ENCODE results near the gene AQP1. TPM values are rescaled to one million over a fixed set of nuclear protein-coding genes. Genes with fewer than 3 reads are reported as not detected.

Gene AQP1
- polyA plus RNA-seq, 1 donor (not counting 4 experiments of a cell fraction or from before 2014, with no cell fraction given), result 0.07 TPM

DNA sequence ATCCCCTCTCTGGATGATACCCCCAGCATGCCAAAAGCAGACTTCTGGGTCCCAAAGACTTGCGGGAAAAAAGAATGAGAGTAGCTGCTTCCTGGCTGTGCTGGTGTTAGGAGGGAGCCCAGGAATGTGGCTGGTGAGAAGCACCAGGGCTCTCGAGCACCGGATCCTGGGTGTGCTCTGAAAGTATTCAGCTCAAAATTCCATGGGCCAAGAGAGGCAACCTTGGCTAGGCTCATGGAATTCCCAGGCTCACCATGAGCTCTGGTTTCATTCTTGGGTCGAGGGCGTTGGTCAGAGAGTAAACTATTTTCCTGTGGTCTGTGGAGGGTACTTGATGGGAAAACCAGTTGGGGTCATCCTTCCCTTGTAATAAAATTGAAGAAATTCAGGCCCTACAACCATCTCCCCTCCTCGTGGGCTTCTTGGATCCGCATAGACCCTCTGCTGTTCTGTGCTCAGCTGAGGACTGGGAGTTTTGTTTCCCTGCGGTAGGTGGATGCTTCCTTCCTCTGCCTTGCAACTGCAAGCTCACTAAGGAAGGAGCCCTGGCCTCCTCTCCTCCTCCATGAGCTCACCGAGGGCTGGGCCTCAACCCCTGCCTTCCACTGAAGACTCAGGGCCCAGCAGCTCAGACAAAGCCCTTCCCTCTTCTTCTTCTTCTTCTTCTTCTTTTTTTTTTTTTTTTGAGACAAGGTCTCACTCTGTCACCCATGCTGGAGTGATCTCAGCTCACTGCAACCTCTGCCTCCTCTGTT, 34.5 kb upstream of the AQP1 start:
- Histone ChIP-seq H3K9me1 (ENCODE audit: control insufficient read depth, extremely low read depth, insufficient read depth, low read length) (no peaks in the 10 kb centered on the region), H3K4me1 (ENCODE audit: control insufficient read depth, extremely low read depth, insufficient read depth, low read length) (no peaks in the 10 kb centered on the region), H3K36me3 (ENCODE audit: control insufficient read depth in 2 of 2, extremely low read depth in 1 of 2, insufficient read depth in 2 of 2, low read length in 2 of 2) (no peaks in the 10 kb centered on the region), H2AFZ (ENCODE audit: control insufficient read depth, low read length) (no peak overlapping the region), H3K79me2 (ENCODE audit: control insufficient read depth, insufficient read depth, low read length) (no peaks in the 10 kb centered on the region), H3K27ac (ENCODE audit: control insufficient read depth, insufficient read depth, low read length) (no peak overlapping the region), H3K9ac (ENCODE audit: control insufficient read depth, extremely low read depth, insufficient read depth, low read length) (no peak overlapping the region), H4K20me1 (ENCODE audit: control insufficient read depth, extremely low read depth, insufficient read depth, low read length) (no peaks in the 10 kb centered on the region), H3K9me3 (ENCODE audit: control insufficient read depth, low read depth, low read length) (no peaks in the 10 kb centered on the region), H3K4me2 (ENCODE audit: control insufficient read depth, extremely low read depth, insufficient read depth, low read depth, low read length) (no peak overlapping the region), H3K4me3 (ENCODE audit: control insufficient read depth in 2 of 3, extremely low read depth in 1 of 3, insufficient read depth in 2 of 3, low read depth in 1 of 3, low read length in 3 of 3) (no peak overlapping the region), H3K27me3 (ENCODE audit: control insufficient read depth, extremely low read depth, insufficient read depth, low read length) (no peaks in the 10 kb centered on the region)
- dilution Hi-C loops (cut with MboI; ENCODE audit: extremely low pct_ligation_motif_present, low sequenced_read_pairs), result no loop called here
- TF ChIP-seq, protein P1, sequence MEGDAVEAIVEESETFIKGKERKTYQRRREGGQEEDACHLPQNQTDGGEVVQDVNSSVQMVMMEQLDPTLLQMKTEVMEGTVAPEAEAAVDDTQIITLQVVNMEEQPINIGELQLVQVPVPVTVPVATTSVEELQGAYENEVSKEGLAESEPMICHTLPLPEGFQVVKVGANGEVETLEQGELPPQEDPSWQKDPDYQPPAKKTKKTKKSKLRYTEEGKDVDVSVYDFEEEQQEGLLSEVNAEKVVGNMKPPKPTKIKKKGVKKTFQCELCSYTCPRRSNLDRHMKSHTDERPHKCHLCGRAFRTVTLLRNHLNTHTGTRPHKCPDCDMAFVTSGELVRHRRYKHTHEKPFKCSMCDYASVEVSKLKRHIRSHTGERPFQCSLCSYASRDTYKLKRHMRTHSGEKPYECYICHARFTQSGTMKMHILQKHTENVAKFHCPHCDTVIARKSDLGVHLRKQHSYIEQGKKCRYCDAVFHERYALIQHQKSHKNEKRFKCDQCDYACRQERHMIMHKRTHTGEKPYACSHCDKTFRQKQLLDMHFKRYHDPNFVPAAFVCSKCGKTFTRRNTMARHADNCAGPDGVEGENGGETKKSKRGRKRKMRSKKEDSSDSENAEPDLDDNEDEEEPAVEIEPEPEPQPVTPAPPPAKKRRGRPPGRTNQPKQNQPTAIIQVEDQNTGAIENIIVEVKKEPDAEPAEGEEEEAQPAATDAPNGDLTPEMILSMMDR (optimal IDR thresholded peaks at IDR 0.05 in 1 of 3, IDR thresholded peaks at IDR 0.05 in 1 of 3, conservative IDR thresholded peaks at IDR 0.05 in 1 of 3; ENCODE audit: extremely low read depth in 1 of 3, insufficient read depth in 2 of 3, low read length in 3 of 3), result no peak
- no peak for TF ChIP-seq EZH2 (IDR thresholded peaks at IDR 0.05; ENCODE audit: low read length)
- FAIRE-seq (no peak), DNase-seq (ENCODE audit: low read depth, low spot score) (no peak)

GRCh38 chr7:30877993-30878392, 33.7 kb upstream of the AQP1 start:
- TF ChIP-seq EZH2 (IDR thresholded peaks at IDR 0.05; ENCODE audit: low read length), result no peak
- TF ChIP-seq, protein P1 (optimal IDR thresholded peaks at IDR 0.05 in 1 of 3, IDR thresholded peaks at IDR 0.05 in 1 of 3, conservative IDR thresholded peaks at IDR 0.05 in 1 of 3; ENCODE audit: extremely low read depth in 1 of 3, insufficient read depth in 2 of 3, low read length in 3 of 3), result no peak
- Histone ChIP-seq H3K9ac (ENCODE audit: control insufficient read depth, extremely low read depth, insufficient read depth, low read length) (no peak overlapping the region), H3K79me2 (ENCODE audit: control insufficient read depth, insufficient read depth, low read length) (no peaks in the 10 kb centered on the region), H3K27me3 (ENCODE audit: control insufficient read depth, extremely low read depth, insufficient read depth, low read length) (no peaks in the 10 kb centered on the region), H3K36me3 (ENCODE audit: control insufficient read depth in 2 of 2, extremely low read depth in 1 of 2, insufficient read depth in 2 of 2, low read length in 2 of 2) (no peaks in the 10 kb centered on the region), H3K27ac (ENCODE audit: control insufficient read depth, insufficient read depth, low read length) (no peak overlapping the region), H4K20me1 (ENCODE audit: control insufficient read depth, extremely low read depth, insufficient read depth, low read length) (no peaks in the 10 kb centered on the region), H2AFZ (ENCODE audit: control insufficient read depth, low read length) (no peak overlapping the region), H3K9me1 (ENCODE audit: control insufficient read depth, extremely low read depth, insufficient read depth, low read length) (no peaks in the 10 kb centered on the region), H3K9me3 (ENCODE audit: control insufficient read depth, low read depth, low read length) (no peaks in the 10 kb centered on the region), H3K4me1 (ENCODE audit: control insufficient read depth, extremely low read depth, insufficient read depth, low read length) (no peaks in the 10 kb centered on the region), H3K4me2 (ENCODE audit: control insufficient read depth, extremely low read depth, insufficient read depth, low read depth, low read length) (no peak overlapping the region), H3K4me3 (ENCODE audit: control insufficient read depth in 2 of 3, extremely low read depth in 1 of 3, insufficient read depth in 2 of 3, low read depth in 1 of 3, low read length in 3 of 3) (no peak overlapping the region)
- no peak for DNase-seq (ENCODE audit: low read depth, low spot score)
- dilution Hi-C loops (cut with MboI; ENCODE audit: extremely low pct_ligation_motif_present, low sequenced_read_pairs), result no loop called here
- no peak for FAIRE-seq
